ENCODE results near the gene NOL8.

The NOL8 gene

GRCh38 chr9:92325269-92325990 is at the start of gene NOL8, which contains the start of gene CENPP:
NOL8 (minus strand) TSS chr9:92325350; CDS start chr9:92324161, 1,189 bp downstream.
CENPP (plus strand) TSS chr9:92325953.
- DNase-seq, result peak; percentile 78

GRCh38 chr9:92373167-92373566 is 48.0 kb upstream of the NOL8 start:
- no peak for DNase-seq

- DNase-seq, result no peak
These were observed 43.9 kb upstream of the NOL8 start for GRCh38 chr9:92369075-92369474.

GRCh38 chr9:92360083-92360482 is 34.9 kb upstream of the NOL8 start:
- DNase-seq, result no peak

GRCh38 chr9:92359394-92359995 is 34.3 kb upstream of the NOL8 start:
- no peak for DNase-seq

- no peak for DNase-seq
These were observed 27.9 kb upstream of the NOL8 start for GRCh38 chr9:92353051-92353450.

GRCh38 chr9:92350740-92351133 is 25.6 kb upstream of the NOL8 start:
- no peak for DNase-seq

GRCh38 chr9:92349771-92350739 is 24.9 kb upstream of the NOL8 start:
- no peak for DNase-seq

- no peak for DNase-seq
These were observed 20.4 kb upstream of the NOL8 start for GRCh38 chr9:92345582-92345981.

GRCh38 chr9:92342825-92343488 is 17.8 kb upstream of the NOL8 start:
- DNase-seq, result no peak

GRCh38 chr9:92341578-92341977 is 16.4 kb upstream of the NOL8 start:
- no peak for DNase-seq

- DNase-seq, result no peak
These were observed 8.1 kb upstream of the NOL8 start for GRCh38 chr9:92333282-92333634.

GRCh38 chr9:92332577-92333281 is 7.6 kb upstream of the NOL8 start:
- DNase-seq, result no peak

- no peak for DNase-seq
These were observed 3.1 kb upstream of the NOL8 start for GRCh38 chr9:92328225-92328624.

- DNase-seq, result no peak
These were observed 2.2 kb upstream of the NOL8 start for GRCh38 chr9:92327283-92327850.

- no peak for DNase-seq
These were observed 896 bp upstream of the NOL8 start for GRCh38 chr9:92325991-92326500.

GRCh38 chr9:92324889-92325268 is 271 bp downstream of the NOL8 start:
- no peak for DNase-seq

GRCh38 chr9:92324431-92324830 is 719 bp downstream of the NOL8 start:
- DNase-seq, result no peak

GRCh38 chr9:92315456-92315855 is 9.7 kb downstream of the NOL8 start:
- DNase-seq, result no peak

GRCh38 chr9:92313624-92314012 is 11.5 kb downstream of the NOL8 start:
- DNase-seq, result no peak

- DNase-seq, result no peak
These were observed 12.1 kb downstream of the NOL8 start for GRCh38 chr9:92312887-92313623.

Data from T1000 (cell line).